ENCODE results near the gene MUC5B. TPM values are rescaled to one million over a fixed set of nuclear protein-coding genes. Genes with fewer than 3 reads are reported as not detected.
A peak's percentile ranks its signal among the peaks of the same experiment; 100 is the strongest.

Gene MUC5B
- total and polyA plus RNA-seq, 2 of the 13 experiments (the other 11 are each of a cell fraction or from before 2014, with no cell fraction given), result 0.01 TPM; not detected in 1

- no peak for TF ChIP-seq KIAA2018 (CRISPR knock-in tag; IDR thresholded peaks at IDR 0.05; ENCODE audit: borderline replicate concordance)
- peak; percentile 19 for TF ChIP-seq NFYC (CRISPR knock-in tag; IDR thresholded peaks at IDR 0.05)
- peak; percentile 95 for TF ChIP-seq ZNF343 (CRISPR knock-in tag; IDR thresholded peaks at IDR 0.05)
- peak; percentile 42; the same call in 1 of the 2 replicates for TF ChIP-seq ZNF142 (CRISPR knock-in tag; IDR thresholded peaks at IDR 0.05)
- TF ChIP-seq MED1 (CRISPR knock-in tag; IDR thresholded peaks at IDR 0.05), result peak; percentile 57
- no peak for TF ChIP-seq ZSCAN12 (CRISPR knock-in tag; IDR thresholded peaks at IDR 0.05)
- 0 out of 2 replicates have a peak, but pooled peaks have one; percentile 29 for TF ChIP-seq MZF1 (CRISPR knock-in tag; IDR thresholded peaks at IDR 0.05; ENCODE audit: borderline replicate concordance)
- TF ChIP-seq ZNF124 (CRISPR knock-in tag; IDR thresholded peaks at IDR 0.05), result no peak
- no peak; the same call in 1 of the 2 replicates for TF ChIP-seq TSC22D2 (CRISPR knock-in tag; IDR thresholded peaks at IDR 0.05; ENCODE audit: borderline replicate concordance)
- no peak; the same call in 1 of the 2 replicates for TF ChIP-seq GMEB1 (CRISPR knock-in tag; IDR thresholded peaks at IDR 0.05; ENCODE audit: borderline replicate concordance)
- no peak for TF ChIP-seq ZNF7 (CRISPR knock-in tag; IDR thresholded peaks at IDR 0.05)
- peak; percentile 65; the same call in 1 of the 2 replicates for TF ChIP-seq ZSCAN9 (CRISPR knock-in tag; IDR thresholded peaks at IDR 0.05; ENCODE audit: borderline replicate concordance)
- TF ChIP-seq ZNF670 (CRISPR knock-in tag; IDR thresholded peaks at IDR 0.05; ENCODE audit: borderline replicate concordance), result peak; percentile 45; the same call in 1 of the 2 replicates
Observed at GRCh38 chr11:1309498-1310317, 86.8 kb downstream of the MUC5B start, which contains the start of gene TOLLIP (continued).

Data from HepG2 (cell line).